HepG2 (cell line): Measurements from ENCODE around the gene ASH1L. TPM values are rescaled to one million over a fixed set of nuclear protein-coding genes. Genes with fewer than 3 reads are reported as not detected.

Experiments
- ADNP ChIP-seq: sonication (generic); formaldehyde crosslinking; IDR thresholded peaks from 2 replicates; pipeline ENCODE4 v1.4.0; 2020; ENCODE audit warnings: missing genetic modification reagents
- AKAP8 ChIP-seq: sonication (generic); formaldehyde crosslinking; IDR thresholded peaks from 2 replicates; pipeline ENCODE4 v1.5.1; 2020; ENCODE audit warnings: mild to moderate bottlenecking, missing genetic modification reagents
- ARNTL ChIP-seq: sonication (generic); formaldehyde crosslinking; IDR thresholded peaks from 2 replicates; pipeline ENCODE4 v1.4.0; 2020; ENCODE audit warnings: mild to moderate bottlenecking, missing genetic modification reagents
- BCL6 ChIP-seq: IDR thresholded peaks from 2 replicates; pipeline ENCODE4 v1.6.1; 2016; ENCODE audit warnings: missing genetic modification reagents, missing compliant biosample characterization
- FOXA3 ChIP-seq: IDR thresholded peaks from 2 replicates; pipeline ENCODE4 v1.6.1; 2016; ENCODE audit warnings: missing genetic modification reagents, missing compliant biosample characterization
- FOXP1 ChIP-seq, 2 experiments: fragments of 450-650 bp in 1 of 2; IDR thresholded peaks; 2 replicates each; pipeline ENCODE4 v1.6.1; 2017 to 2018; ENCODE audit warnings: antibody characterized with exemption in 1 of 2
- GMEB1 ChIP-seq: sonication (generic); formaldehyde crosslinking; IDR thresholded peaks from 2 replicates; pipeline ENCODE4 v1.5.1; 2020; ENCODE audit warnings: missing genetic modification reagents, mild to moderate bottlenecking, borderline replicate concordance
- GPN1 ChIP-seq: sonication (generic); formaldehyde crosslinking; IDR thresholded peaks from 2 replicates; pipeline ENCODE4 v1.5.1; 2020; ENCODE audit warnings: missing genetic modification reagents, borderline replicate concordance
- KLF12 ChIP-seq: sonication (generic); formaldehyde crosslinking; IDR thresholded peaks from 2 replicates; pipeline ENCODE4 v1.4.0; 2020; ENCODE audit warnings: missing genetic modification reagents, borderline replicate concordance
- MAX ChIP-seq: IDR thresholded peaks from 2 replicates; pipeline ENCODE4 v1.6.1; 2012; ENCODE audit warnings: inconsistent platforms
- NR2F1 ChIP-seq, 2 experiments: fragments of 450-650 bp in 1 of 2; formaldehyde crosslinking in 1 of 2; IDR thresholded peaks; 2 replicates each; pipeline versions ENCODE4 v1.5.0 to v1.6.1; 2016 to 2020; ENCODE audit warnings: mild to moderate bottlenecking in 1 of 2, missing compliant biosample characterization in 1 of 2, missing genetic modification reagents in 1 of 2, moderate library complexity in 1 of 2
- POLR2A ChIP-seq, 2 experiments: IDR thresholded peaks; 2 replicates each; pipeline ENCODE4 v1.6.1; 2011; ENCODE audit warnings: low read depth in 2 of 2, low read length in 2 of 2, mild to moderate bottlenecking in 1 of 2, moderate library complexity in 1 of 2; ENCODE audit not compliant: insufficient read depth in 1 of 2
- RARG ChIP-seq: sonication (generic); formaldehyde crosslinking; IDR thresholded peaks from 2 replicates; pipeline ENCODE4 v1.4.0; 2020; ENCODE audit warnings: low read depth, mild to moderate bottlenecking, missing genetic modification reagents
- SATB2 ChIP-seq: sonication (generic); formaldehyde crosslinking; IDR thresholded peaks from 2 replicates; pipeline ENCODE4 v1.5.0; 2020; ENCODE audit warnings: missing genetic modification reagents
- SMAD1 ChIP-seq: sonication (generic); formaldehyde crosslinking; IDR thresholded peaks from 2 replicates; pipeline ENCODE4 v1.4.0; 2020; ENCODE audit warnings: missing genetic modification reagents, low read depth, mild to moderate bottlenecking, borderline replicate concordance
- SUZ12 ChIP-seq: fragments of 150-350 bp; IDR thresholded peaks from 2 replicates; pipeline ENCODE4 v1.6.1; 2014; ENCODE audit warnings: low read depth, low read length
- TEAD2 ChIP-seq: sonication (generic); formaldehyde crosslinking; IDR thresholded peaks from 2 replicates; pipeline ENCODE4 v1.9.0; 2021; ENCODE audit warnings: missing genetic modification reagents
- TFDP2 ChIP-seq: sonication (generic); formaldehyde crosslinking; IDR thresholded peaks from 2 replicates; pipeline ENCODE4 v1.4.0; 2020; ENCODE audit warnings: missing genetic modification reagents
- THAP8 ChIP-seq: sonication (generic); formaldehyde crosslinking; IDR thresholded peaks from 2 replicates; pipeline ENCODE4 v1.5.1; 2020; ENCODE audit warnings: missing genetic modification reagents, mild to moderate bottlenecking, borderline replicate concordance
- YEATS4 ChIP-seq: sonication (generic); formaldehyde crosslinking; IDR thresholded peaks from 2 replicates; pipeline ENCODE4 v1.4.0; 2020; ENCODE audit warnings: missing genetic modification reagents, borderline replicate concordance
- ZBTB21 ChIP-seq: sonication (generic); formaldehyde crosslinking; IDR thresholded peaks from 2 replicates; pipeline ENCODE4 v1.4.0; 2020; ENCODE audit warnings: missing genetic modification reagents
- ZBTB39 ChIP-seq: sonication (generic); formaldehyde crosslinking; IDR thresholded peaks from 2 replicates; pipeline ENCODE4 v1.5.0; 2020; ENCODE audit warnings: missing genetic modification reagents
- ZNF354B ChIP-seq: sonication (generic); formaldehyde crosslinking; IDR thresholded peaks from 2 replicates; pipeline ENCODE4 v1.8.0; 2022; ENCODE audit warnings: mild to moderate bottlenecking, missing genetic modification reagents
- ZNF704 ChIP-seq: sonication (generic); formaldehyde crosslinking; IDR thresholded peaks from 2 replicates; pipeline ENCODE4 v1.8.1; 2023; ENCODE audit warnings: mild to moderate bottlenecking, inconsistent platforms, moderate library complexity, missing genetic modification reagents, borderline replicate concordance
- ZNF777 ChIP-seq: sonication (generic); formaldehyde crosslinking; IDR thresholded peaks from 2 replicates; pipeline ENCODE4 v1.4.0; 2020; ENCODE audit warnings: missing genetic modification reagents
- ZSCAN31 ChIP-seq: sonication (generic); formaldehyde crosslinking; IDR thresholded peaks from 2 replicates; pipeline ENCODE4 v1.5.0; 2020; ENCODE audit warnings: low read depth, mild to moderate bottlenecking, missing genetic modification reagents
- polyA plus RNA-seq, 8 experiments: library from polyadenylated mRNA; depleted of rRNA in 3 of 8; stranded (reverse) in 7 of 8; unstranded in 1 of 8; fragments of >200 nt; fragmentation: Illumina TruSeq in 4 of 8; extraction: Trizol in 4 of 8; gene quantifications; 2 replicates each; pipeline versions ENCODE4 v1.2.1 to v1.2.3, GENCODE V29; 2011 to 2016; ENCODE audit warnings: low read depth in 4 of 8, missing spikeins in 1 of 8, mixed read lengths in 1 of 8; ENCODE audit not compliant: insufficient read depth in 1 of 8
- total RNA-seq, 5 experiments: library from RNA; depleted of rRNA; stranded (reverse); fragments of >200 nt; fragmentation: Illumina TruSeq; extraction: Trizol; gene quantifications; 2 replicates each; pipeline ENCODE4 v1.2.3, GENCODE V29; 2016; ENCODE audit warnings: low read depth in 1 of 5

The ASH1L gene
- total and polyA plus RNA-seq, 2 of the 13 experiments (the other 11 are each of a cell fraction or from before 2014, with no cell fraction given): 10.2 to 15.3 TPM

- TF ChIP-seq ZNF354B (CRISPR knock-in tag) (no peak), ARNTL (CRISPR knock-in tag) (0 out of 2 replicates have a peak, but pooled peaks have one; percentile 27), RARG (CRISPR knock-in tag) (no peak), GPN1 (CRISPR knock-in tag) (no peak), FOXP1 (IDR thresholded peaks at IDR 0.05) (no peak), FOXP1 (CRISPR knock-in tag; IDR thresholded peaks at IDR 0.05) (0 out of 2 replicates have a peak, but pooled peaks have one; percentile 12), SUZ12 (no peak), MAX (0 out of 2 replicates have a peak, but pooled peaks have one; percentile 10), TFDP2 (no peak), YEATS4 (CRISPR knock-in tag) (no peak), GMEB1 (CRISPR knock-in tag) (no peak), AKAP8 (CRISPR knock-in tag) (no peak), ZBTB21 (no peak), SATB2 (CRISPR knock-in tag) (no peak), BCL6 (CRISPR knock-in tag) (0 out of 2 replicates have a peak, but pooled peaks have one; percentile 14), POLR2A (IDR thresholded peaks at IDR 0.05; ENCODE audit: insufficient read depth in 1 of 2, low read depth in 2 of 2, low read length in 2 of 2) (peak in 1 of 2 experiments; percentile 56; a peak in 2 of 4 replicates), ZNF704 (no peak), KLF12 (CRISPR knock-in tag) (no peak), NR2F1 (CRISPR knock-in tag; IDR thresholded peaks at IDR 0.05) (no peak), SMAD1 (CRISPR knock-in tag) (no peak), ZSCAN31 (CRISPR knock-in tag) (no peak), TEAD2 (CRISPR knock-in tag) (no peak), FOXA3 (CRISPR knock-in tag) (peak; percentile 49), ZBTB39 (CRISPR knock-in tag) (no peak), ZNF777 (CRISPR knock-in tag) (no peak), THAP8 (no peak), ADNP (CRISPR knock-in tag) (no peak)
Measured at GRCh38 chr1:155286544-155286943, 276.1 kb downstream of the ASH1L start (continued).
